Endothelial cell of umbilical vein (primary cell): ENCODE data around the gene DUSP16. TPM values are rescaled to one million over a fixed set of nuclear protein-coding genes. Genes with fewer than 3 reads are reported as not detected.

Experiments used
- BruUV-seq: library from RNA; stranded (reverse); fragments of 400-500 nt; replicated peaks from 2 replicates; lab custom pipeline; 2021; lab: Mats Ljungman, UMichigan
- CTCF ChIA-PET: fragments of 300-600, 350-600 bp; sonication (Branson Sonifier 250); formaldehyde crosslinking; loops from one replicate; lab custom pipeline; 2021; ENCODE audit warnings: antibody characterized with exemption, inconsistent platforms; lab: Charles Lee
- POLR2A ChIA-PET: fragments of 300-600, 350-600 bp; sonication (Branson Sonifier 250); formaldehyde crosslinking; loops from one replicate; lab custom pipeline; 2021; ENCODE audit warnings: antibody characterized with exemption, inconsistent platforms; lab: Charles Lee
- DNase-seq: peaks from one replicate; pipeline ENCODE4 v3.0.0-alpha.2; 2011; ENCODE audit warnings: low read depth, low spot score
- FAIRE-seq: peaks from 2 replicates; lab custom pipeline; 2011; peaks lifted over from hg19 to GRCh38; lab: Jason Lieb, UNC
- H2AFZ ChIP-seq: 2 replicates; pipeline ENCODE4 v1.6.0; 2012; ENCODE audit warnings: low read depth, low read length, control low read depth, inconsistent platforms
- H3K27ac ChIP-seq: 2 replicates; pipeline ENCODE4 v1.5.1; 2011; ENCODE audit warnings: low read depth, mild to moderate bottlenecking, control low read depth, low read length, moderate library complexity; ENCODE audit not compliant: insufficient read depth
- H3K27me3 ChIP-seq, 2 experiments: 2 replicates each; pipeline versions ENCODE4 v1.6.0 to v1.6.1; 2011; ENCODE audit warnings: low read length in 2 of 2, mixed read lengths in 1 of 2; ENCODE audit not compliant: control insufficient read depth in 2 of 2, insufficient read depth in 2 of 2
- H3K36me3 ChIP-seq, 2 experiments: 2 replicates in 1 of 2; 3 replicates in 1 of 2; pipeline ENCODE4 v1.5.1; 2011; ENCODE audit warnings: low read length in 2 of 2, mild to moderate bottlenecking in 1 of 2, moderate library complexity in 1 of 2; ENCODE audit not compliant: control insufficient read depth in 2 of 2, insufficient read depth in 2 of 2; ENCODE audit errors: extremely low read depth in 1 of 2
- H3K4me1 ChIP-seq: 3 replicates; pipeline ENCODE4 v1.5.1; 2011; ENCODE audit warnings: mild to moderate bottlenecking, low read length; ENCODE audit not compliant: control insufficient read depth, insufficient read depth; ENCODE audit errors: extremely low read depth
- H3K4me2 ChIP-seq: 2 replicates; pipeline ENCODE4 v1.6.1; 2011; ENCODE audit warnings: low read length, control low read depth, mixed read lengths; ENCODE audit not compliant: insufficient read depth
- H3K4me3 ChIP-seq, 3 experiments: fragments of 200-600 bp in 1 of 3; sonication (generic), shearing (Covaris generic) in 1 of 3; replicated peaks in 1 of 3; 2 replicates each; pipeline ENCODE4 v1.5.1; 2011 to 2016; ENCODE audit warnings: control low read depth in 3 of 3, low read length in 3 of 3, mild to moderate bottlenecking in 2 of 3, inconsistent platforms in 1 of 3, low read depth in 1 of 3, moderate library complexity in 1 of 3; ENCODE audit not compliant: insufficient read depth in 1 of 3
- H3K79me2 ChIP-seq: 2 replicates; pipeline ENCODE4 v1.6.0; 2012; ENCODE audit warnings: low read length, inconsistent platforms; ENCODE audit not compliant: control insufficient read depth, insufficient read depth
- H3K9ac ChIP-seq: replicated peaks from 2 replicates; pipeline ENCODE3; 2011; ENCODE audit warnings: low read length, control low read depth; ENCODE audit not compliant: insufficient read depth; ENCODE audit errors: extremely low read depth
- H3K9me1 ChIP-seq: replicated peaks from 3 replicates; pipeline ENCODE4 v1.6.0; 2011; ENCODE audit warnings: mild to moderate bottlenecking, low read length; ENCODE audit not compliant: control insufficient read depth, insufficient read depth; ENCODE audit errors: extremely low read depth
- H3K9me3 ChIP-seq: replicated peaks from 2 replicates; pipeline ENCODE4 v1.5.1; 2012; ENCODE audit warnings: low read length, inconsistent platforms; ENCODE audit not compliant: control insufficient read depth, insufficient read depth
- H4K20me1 ChIP-seq: replicated peaks from 2 replicates; pipeline ENCODE3; 2011; ENCODE audit warnings: mild to moderate bottlenecking, low read length; ENCODE audit not compliant: control insufficient read depth, insufficient read depth; ENCODE audit errors: extremely low read depth
- CTCF ChIP-seq, 2 donors: IDR thresholded peaks; 1 replicate in 1 of 2; 2 replicates in 1 of 2; pipeline ENCODE4 v1.5.1; 2011; ENCODE audit warnings: low read length in 2 of 2, mild to moderate bottlenecking in 2 of 2, moderate library complexity in 2 of 2, control low read depth in 1 of 2, inconsistent platforms in 1 of 2, low read depth in 1 of 2; ENCODE audit not compliant: insufficient read depth in 1 of 2; ENCODE audit errors: extremely low read depth in 1 of 2
- EZH2 ChIP-seq: IDR thresholded peaks from 2 replicates; pipeline ENCODE4 v1.6.1; 2012; ENCODE audit warnings: borderline replicate concordance, low read depth, mild to moderate bottlenecking, moderate library complexity, low read length, inconsistent platforms; ENCODE audit not compliant: severe bottlenecking
- FOS ChIP-seq: IDR thresholded peaks from 2 replicates; pipeline ENCODE4 v1.6.1; 2011; ENCODE audit warnings: mild to moderate bottlenecking, low read length, moderate library complexity, borderline replicate concordance; ENCODE audit not compliant: insufficient read depth
- GATA2 ChIP-seq: IDR thresholded peaks from 2 replicates; pipeline ENCODE4 v1.7.0; 2011; ENCODE audit warnings: low read depth, mild to moderate bottlenecking, moderate library complexity, mixed read lengths, low read length; ENCODE audit not compliant: insufficient read length, insufficient read depth
- JUN ChIP-seq: IDR thresholded peaks from 2 replicates; pipeline ENCODE4 v1.6.1; 2011; ENCODE audit warnings: borderline replicate concordance, low read depth; ENCODE audit not compliant: insufficient read length, insufficient read depth
- MAX ChIP-seq: IDR thresholded peaks from 2 replicates; pipeline ENCODE4 v1.6.1; 2011; ENCODE audit not compliant: insufficient read depth, insufficient read length
- MYC ChIP-seq: IDR thresholded peaks from one replicate; pipeline ENCODE4 v1.6.1; 2011; ENCODE audit warnings: mild to moderate bottlenecking, low read depth, low read length
- POLR2A ChIP-seq: IDR thresholded peaks from 2 replicates; pipeline ENCODE4 v1.6.1; 2012; ENCODE audit warnings: low read depth, mild to moderate bottlenecking, control low read depth, low read length
- POLR2AphosphoS5 ChIP-seq: IDR thresholded peaks from 2 replicates; pipeline ENCODE4 v1.6.1; 2012; ENCODE audit warnings: low read depth, mild to moderate bottlenecking, control low read depth, low read length, moderate library complexity; ENCODE audit not compliant: insufficient read depth
- dilution Hi-C: fragments of 300-500 bp; cut with MboI; formaldehyde crosslinking; loops from one replicate; pipeline ENCODE4 v1.15.0; 2019; ENCODE audit warnings: low sequenced_read_pairs; ENCODE audit not compliant: extremely low pct_ligation_motif_present
- intact Hi-C: fragments of 100-400 bp; cut with micrococcal nuclease; formaldehyde crosslinking; loops from one replicate; pipeline ENCODE4 v1.10.0; 2022
- polyA plus RNA-seq, 4 experiments: library from polyadenylated mRNA; depleted of rRNA in 3 of 4; stranded (reverse) in 3 of 4; unstranded in 1 of 4; fragments of >200 nt; gene quantifications; 2 replicates each; pipeline versions ENCODE4 v1.2.1 to v1.2.3, GENCODE V29; 2011 to 2012; ENCODE audit warnings: missing spikeins in 1 of 4
- total RNA-seq: library from RNA; stranded (reverse); gene quantifications from 2 replicates; pipeline ENCODE4 v1.2.3, GENCODE V29; 2021

Gene DUSP16
- total and polyA plus RNA-seq, 2 donors (not counting 3 experiments of a cell fraction or from before 2014, with no cell fraction given): 7.4 to 19.5 TPM

- Histone ChIP-seq H3K4me3 (peak overlapping the region; percentile 75 to 86 (median 84)), H3K9ac (peak overlapping the region; percentile 84), H2AFZ (peak overlapping the region; percentile 86), H3K9me1 (no peaks in the 10 kb centered on the region), H3K9me3 (no peaks in the 10 kb centered on the region), H3K4me1 (peaks cover 5% of the 10 kb centered on the region), H4K20me1 (no peaks in the 10 kb centered on the region), H3K4me2 (peak overlapping the region; percentile 93), H3K27me3 (no peaks in the 10 kb centered on the region), H3K36me3 (peaks cover 0 to 2% of the 10 kb centered on the region in 2 experiments), H3K27ac (peak overlapping the region; percentile 81), H3K79me2 (peaks cover 4% of the 10 kb centered on the region)
- BruUV-seq: no TSS peak
- ChIA-PET POLR2A (no interaction called here), CTCF (interaction anchor here (0.7 to 1.9 kb wide), 8 partner anchors 9 to 235 kb away, joined by 3 to 7 read pairs (median 4); no protein-coding TSS in a partner anchor)
- dilution Hi-C loops: no loop called here
- intact Hi-C loops: no loop called here
- no peak for FAIRE-seq
- no peak for TF ChIP-seq EZH2
- TF ChIP-seq CTCF (IDR thresholded peaks at IDR 0.05; ENCODE audit: extremely low read depth in 1 of 2, insufficient read depth in 1 of 2, low read depth in 1 of 2, low read length in 2 of 2): no peak
- no peak for TF ChIP-seq MAX
- no peak for TF ChIP-seq POLR2AphosphoS5
- no peak for TF ChIP-seq GATA2
- TF ChIP-seq FOS: no peak
- TF ChIP-seq POLR2A: no peak
- TF ChIP-seq MYC: no peak
- no peak for TF ChIP-seq JUN
- peak; percentile 65 for DNase-seq
Measured at GRCh38 chr12:12612358-12612757, 49.7 kb upstream of the DUSP16 start.
